Renal cortex interstitium (tissue), 15 donors: ENCODE measurements around the gene SLC17A2. TPM values are rescaled to one million over a fixed set of nuclear protein-coding genes. Genes with fewer than 3 reads are reported as not detected.
A peak's percentile ranks its signal among the peaks of the same experiment; 100 is the strongest.

Source experiments
- DNase-seq, 11 donors: peaks; one replicate each; pipeline ENCODE4 v3.0.0-alpha.2; 2013; ENCODE audit warnings: low read depth in 9 of 11, low spot score in 4 of 11; ENCODE audit errors: extremely low read depth in 1 of 11
- long read RNA-seq, 16 experiments: transcript quantifications; one replicate each; lab custom pipeline, GENCODE V29; 2026
- polyA plus RNA-seq, 3 donors: library from polyadenylated mRNA; unstranded; fragments of 120-200 nt; gene quantifications; one replicate each; pipeline ENCODE4 v1.2.1, GENCODE V29; 2013; ENCODE audit not compliant: insufficient read length in 3 of 3

SLC17A2 gene
- 1 to 10 TPM in 1 of 3 donors, under 1 TPM in 2; 0.42 to 1.6 (median 0.58) TPM for polyA plus RNA-seq
- long read RNA-seq, donor 1, partial matches to known transcripts: 0 of 12 reads
- long read RNA-seq, donor 1, other reads (novel, unspliced or antisense): 12 of 12 reads
- long read RNA-seq, donor 2, partial matches to known transcripts: 57 of 57 reads
- long read RNA-seq, donor 2, other reads (novel, unspliced or antisense): 0 of 57 reads
- long read RNA-seq, donor 3, partial matches to known transcripts: 48 of 48 reads
- long read RNA-seq, donor 3, other reads (novel, unspliced or antisense): 0 of 48 reads
- long read RNA-seq, donor 4: 0 reads
- long read RNA-seq, donor 5: 0 reads
- long read RNA-seq, donor 6, partial matches to known transcripts: 18 of 18 reads
- long read RNA-seq, donor 6, other reads (novel, unspliced or antisense): 0 of 18 reads
- long read RNA-seq, donor 7, partial matches to known transcripts: 43 of 43 reads
- long read RNA-seq, donor 7, other reads (novel, unspliced or antisense): 0 of 43 reads
- long read RNA-seq, donor 8: 0 reads
- long read RNA-seq, donor 9: 0 reads
- long read RNA-seq, donor 10, partial matches to known transcripts: 110 of 110 reads
- long read RNA-seq, donor 10, other reads (novel, unspliced or antisense): 0 of 110 reads
- long read RNA-seq, donor 11, partial matches to known transcripts: 27 of 27 reads
- long read RNA-seq, donor 11, other reads (novel, unspliced or antisense): 0 of 27 reads
- long read RNA-seq, donor 12: 0 reads
- long read RNA-seq, donor 13: 0 reads
- long read RNA-seq, donor 14, partial matches to known transcripts: 28 of 28 reads
- long read RNA-seq, donor 14, other reads (novel, unspliced or antisense): 0 of 28 reads
- long read RNA-seq, donor 15, partial matches to known transcripts: 19 of 28 reads
- long read RNA-seq, donor 15, other reads (novel, unspliced or antisense): 9 of 28 reads
- long read RNA-seq, donor 16, partial matches to known transcripts: 165 of 165 reads
- long read RNA-seq, donor 16, other reads (novel, unspliced or antisense): 0 of 165 reads

GRCh38 chr6:25930532-25931410 lies at the start of gene SLC17A2:
Gene SLC17A2 (minus strand): TSS chr6:25930691. CDS start chr6:25925796, 4,895 bp downstream.
- no peak for DNase-seq

- DNase-seq: no peak
These were observed 45.6 kb upstream of the SLC17A2 start for GRCh38 chr6:25975923-25976560.

- no peak for DNase-seq
These were observed 43.5 kb upstream of the SLC17A2 start for GRCh38 chr6:25973923-25974555.

GRCh38 chr6:25972902-25973301 lies 42.4 kb upstream of the SLC17A2 start:
- DNase-seq: no peak

GRCh38 chr6:25972128-25972527 lies 41.6 kb upstream of the SLC17A2 start:
- DNase-seq: no peak

- DNase-seq: peak in 7 of 11 donors; percentile 53 to 72 (median 59)
These were observed 40.8 kb upstream of the SLC17A2 start for GRCh38 chr6:25971187-25971821.

GRCh38 chr6:25968769-25969168 lies 38.3 kb upstream of the SLC17A2 start:
- DNase-seq: no peak

- DNase-seq: no peak
These were observed 36.2 kb upstream of the SLC17A2 start for GRCh38 chr6:25966711-25967110.

- no peak for DNase-seq
These were observed 34.6 kb upstream of the SLC17A2 start for GRCh38 chr6:25965058-25965457.

- peak in 3 of 11 donors; percentile 45 to 71 (median 64) for DNase-seq
These were observed 33.1 kb upstream of the SLC17A2 start for GRCh38 chr6:25963426-25964123.

- DNase-seq: peak in 10 of 11 donors; percentile 60 to 90 (median 80)
These were observed 31.9 kb upstream of the SLC17A2 start, which contains the start of gene TRIM38 for GRCh38 chr6:25962149-25963127. Gene TRIM38 (plus strand): TSS chr6:25962802. CDS start chr6:25966523, 3,721 bp downstream.

- no peak for DNase-seq
These were observed 31.2 kb upstream of the SLC17A2 start for GRCh38 chr6:25961619-25962148.

- DNase-seq: no peak
These were observed 30.2 kb upstream of the SLC17A2 start for GRCh38 chr6:25960734-25961133.

GRCh38 chr6:25959890-25960536 lies 29.5 kb upstream of the SLC17A2 start:
- DNase-seq: no peak

GRCh38 chr6:25958700-25959162 lies 28.2 kb upstream of the SLC17A2 start:
- DNase-seq: no peak
